ENCODE results near the gene GCSAM. TPM values are rescaled to one million over a fixed set of nuclear protein-coding genes. Genes with fewer than 3 reads are reported as not detected.
A peak's percentile ranks its signal among the peaks of the same experiment; 100 is the strongest.

GCSAM gene
- 0.90 TPM for total RNA-seq
- long read RNA-seq, partial matches to known transcripts, result 0 of 1 reads
- long read RNA-seq, other reads (novel, unspliced or antisense), result 0 of 1 reads

DNA sequence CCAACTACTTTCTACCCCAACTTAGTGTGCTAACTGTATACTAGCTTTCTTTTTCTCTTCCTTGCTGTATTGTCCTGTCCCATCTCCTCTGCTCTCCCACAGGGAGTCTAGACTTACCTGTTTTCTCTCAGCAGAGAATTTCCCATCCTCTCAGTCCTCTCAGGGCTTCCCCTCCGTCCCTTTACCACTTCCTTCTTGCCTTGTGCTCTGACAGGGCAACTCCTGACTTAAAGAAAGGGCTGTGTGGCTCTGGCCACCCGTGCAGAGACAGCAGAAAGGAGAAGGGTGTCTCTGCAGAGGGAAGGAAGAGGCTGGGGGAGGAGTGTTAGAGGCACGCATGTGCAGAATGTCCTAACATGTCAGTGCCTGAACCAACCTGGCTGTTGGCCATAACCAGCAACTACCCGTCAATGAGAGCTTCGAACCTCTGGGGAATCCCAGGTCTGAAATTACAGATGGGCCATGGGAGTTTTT lies at the start of gene GCSAM:
Gene GCSAM (minus strand): TSS at position 274 of the 474 bp plus-strand sequence. CDS start 128 bp downstream, at position 146.
- Histone ChIP-seq H3K27me3 (no peaks in the 10 kb centered on the region), H3K27ac (no peak within 1 kb of the TSS), H3K9me3 (no peaks in the 10 kb centered on the region), H3K4me1 (no peaks in the 10 kb centered on the region), H3K36me3 (no peaks in the 10 kb centered on the region), H3K4me3 (no peak within 1 kb of the TSS)
- intact Hi-C loops (cut with DNase I), result no loop called here
- peak; percentile 90 for ATAC-seq
- no peak for DNase-seq
- TF ChIP-seq, protein P1, sequence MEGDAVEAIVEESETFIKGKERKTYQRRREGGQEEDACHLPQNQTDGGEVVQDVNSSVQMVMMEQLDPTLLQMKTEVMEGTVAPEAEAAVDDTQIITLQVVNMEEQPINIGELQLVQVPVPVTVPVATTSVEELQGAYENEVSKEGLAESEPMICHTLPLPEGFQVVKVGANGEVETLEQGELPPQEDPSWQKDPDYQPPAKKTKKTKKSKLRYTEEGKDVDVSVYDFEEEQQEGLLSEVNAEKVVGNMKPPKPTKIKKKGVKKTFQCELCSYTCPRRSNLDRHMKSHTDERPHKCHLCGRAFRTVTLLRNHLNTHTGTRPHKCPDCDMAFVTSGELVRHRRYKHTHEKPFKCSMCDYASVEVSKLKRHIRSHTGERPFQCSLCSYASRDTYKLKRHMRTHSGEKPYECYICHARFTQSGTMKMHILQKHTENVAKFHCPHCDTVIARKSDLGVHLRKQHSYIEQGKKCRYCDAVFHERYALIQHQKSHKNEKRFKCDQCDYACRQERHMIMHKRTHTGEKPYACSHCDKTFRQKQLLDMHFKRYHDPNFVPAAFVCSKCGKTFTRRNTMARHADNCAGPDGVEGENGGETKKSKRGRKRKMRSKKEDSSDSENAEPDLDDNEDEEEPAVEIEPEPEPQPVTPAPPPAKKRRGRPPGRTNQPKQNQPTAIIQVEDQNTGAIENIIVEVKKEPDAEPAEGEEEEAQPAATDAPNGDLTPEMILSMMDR (IDR thresholded peaks at IDR 0.05), result no peak

- H3K9me3 ChIP-seq, result no peaks in the 10 kb centered on the region
- no peaks in the 10 kb centered on the region for H3K4me1 ChIP-seq
- no peaks in the 10 kb centered on the region for H3K36me3 ChIP-seq
- no peak overlapping the region for H3K4me3 ChIP-seq
- no peaks in the 10 kb centered on the region for H3K27me3 ChIP-seq
- DNase-seq (no peak), ATAC-seq (peak; percentile 16)
- intact Hi-C loops (cut with DNase I), result no loop called here
- TF ChIP-seq, protein P1 (IDR thresholded peaks at IDR 0.05), result no peak
- H3K27ac ChIP-seq, result no peak overlapping the region
Measured at GRCh38 chr3:112175646-112176045, 42.6 kb upstream of the GCSAM start.

DNA sequence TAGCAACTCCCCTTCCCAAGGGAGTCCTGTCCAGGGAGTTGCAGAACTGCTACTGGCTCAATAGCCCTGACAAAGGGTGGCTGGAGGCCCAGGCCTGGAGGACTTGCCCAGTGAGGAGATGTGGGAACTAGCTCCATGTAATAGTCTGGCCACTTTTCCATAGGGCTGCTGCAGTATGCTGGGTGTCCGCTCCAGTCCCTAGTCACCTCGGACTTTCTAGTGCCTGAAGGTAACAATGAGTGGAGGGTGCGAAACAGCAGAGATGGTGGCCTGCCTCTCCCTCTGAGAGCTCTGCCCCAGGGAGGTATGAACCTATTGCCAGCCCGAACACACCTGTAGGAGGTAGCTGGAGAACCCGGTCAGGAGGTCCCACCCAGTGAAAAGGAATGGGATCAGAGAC lies 42.0 kb upstream of the GCSAM start:
- Histone ChIP-seq H3K27me3 (no peaks in the 10 kb centered on the region), H3K36me3 (no peaks in the 10 kb centered on the region), H3K4me3 (no peak overlapping the region), H3K4me1 (no peaks in the 10 kb centered on the region), H3K9me3 (no peaks in the 10 kb centered on the region), H3K27ac (no peak overlapping the region)
- TF ChIP-seq, protein P1 (IDR thresholded peaks at IDR 0.05), result no peak
- DNase-seq (peak; percentile 29), ATAC-seq (peak; percentile 22)
- intact Hi-C loops (cut with DNase I), result no loop called here

DNA sequence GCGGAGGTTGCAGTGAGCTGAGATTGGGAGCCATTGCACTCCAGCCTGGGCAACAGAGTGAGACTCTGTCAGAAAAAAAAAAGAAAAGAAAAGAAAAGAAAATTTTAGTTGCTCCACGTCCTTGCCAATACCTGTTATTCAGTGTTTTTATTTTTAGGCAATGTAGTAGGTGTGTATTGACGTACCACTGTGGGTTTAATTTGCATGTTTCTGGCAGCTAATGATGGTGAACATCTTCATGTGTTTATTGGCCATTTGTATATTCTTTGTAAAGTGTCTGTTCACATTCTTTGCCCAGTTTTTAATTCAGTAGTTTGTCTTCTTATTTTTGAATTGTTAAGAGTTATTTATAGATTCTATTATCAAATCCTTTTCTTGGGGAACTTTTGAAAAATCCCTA lies 38.1 kb upstream of the GCSAM start:
- no peak for DNase-seq
- no peak overlapping the region for H3K4me3 ChIP-seq
- ATAC-seq, result no peak
- no peak overlapping the region for H3K27ac ChIP-seq
- H3K36me3 ChIP-seq, result no peaks in the 10 kb centered on the region
- no peaks in the 10 kb centered on the region for H3K4me1 ChIP-seq
- intact Hi-C loops (cut with DNase I), result no loop called here
- no peaks in the 10 kb centered on the region for H3K27me3 ChIP-seq
- TF ChIP-seq, protein P1 (IDR thresholded peaks at IDR 0.05), result no peak
- no peaks in the 10 kb centered on the region for H3K9me3 ChIP-seq

DNA sequence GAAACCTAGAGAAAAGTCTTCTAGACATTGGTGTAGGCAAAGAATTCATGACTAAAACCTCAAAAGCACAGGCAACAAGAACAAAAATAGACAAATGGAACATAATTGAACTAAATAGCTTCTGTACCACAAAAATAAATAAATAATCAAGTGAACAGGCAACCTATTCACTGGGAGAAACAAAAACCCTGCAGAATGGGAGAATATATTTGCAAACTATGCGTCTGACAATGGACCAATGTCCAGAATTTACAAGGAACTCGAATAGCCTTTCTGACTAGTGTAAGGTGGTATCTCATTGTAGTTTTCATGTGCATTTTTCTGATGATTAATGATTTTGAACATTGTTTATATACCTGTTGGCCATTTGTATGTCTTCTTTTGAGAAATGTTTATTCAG lies 37.0 kb upstream of the GCSAM start:
- Histone ChIP-seq H3K36me3 (no peaks in the 10 kb centered on the region), H3K27ac (no peak overlapping the region), H3K27me3 (no peaks in the 10 kb centered on the region), H3K9me3 (no peaks in the 10 kb centered on the region), H3K4me1 (no peaks in the 10 kb centered on the region), H3K4me3 (no peak overlapping the region)
- no peak for ATAC-seq
- DNase-seq, result no peak
- TF ChIP-seq, protein P1 (IDR thresholded peaks at IDR 0.05), result no peak
- intact Hi-C loops (cut with DNase I), result no loop called here

DNA sequence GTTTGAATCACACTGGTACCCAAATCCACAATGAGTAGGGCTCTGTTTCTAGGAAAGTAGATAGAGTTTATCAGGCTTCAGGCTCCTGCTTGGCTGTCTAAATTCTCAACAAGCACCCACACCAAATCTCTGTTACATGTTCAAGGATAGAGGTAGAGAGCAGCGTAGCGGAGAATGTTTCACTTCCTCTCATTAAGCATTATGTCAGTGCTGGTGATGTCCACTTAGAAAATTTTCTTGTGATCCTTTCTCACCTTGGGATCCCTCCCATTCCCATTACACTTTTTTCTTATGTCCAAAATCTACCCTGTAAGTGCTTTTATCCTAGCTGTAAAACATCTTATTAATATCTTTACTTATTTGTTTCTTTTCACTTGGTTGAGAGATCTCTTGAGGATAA lies 34.7 kb upstream of the GCSAM start:
- intact Hi-C loops (cut with DNase I), result no loop called here
- Histone ChIP-seq H3K9me3 (no peaks in the 10 kb centered on the region), H3K27ac (no peak overlapping the region)

More for the DNA sequence above, 34.7 kb upstream of the GCSAM start:
- TF ChIP-seq, protein P1 (IDR thresholded peaks at IDR 0.05), result no peak
- ATAC-seq, result no peak
- H3K4me1 ChIP-seq, result no peaks in the 10 kb centered on the region
- no peak overlapping the region for H3K4me3 ChIP-seq
- no peak for DNase-seq
- no peaks in the 10 kb centered on the region for H3K27me3 ChIP-seq
- H3K36me3 ChIP-seq, result no peaks in the 10 kb centered on the region

Data from upper lobe of right lung (tissue), 1 donor.